ENCODE measurements around the gene NDEL1. TPM values are rescaled to one million over a fixed set of nuclear protein-coding genes. Genes with fewer than 3 reads are reported as not detected.

The NDEL1 gene
- total RNA-seq, 1 donor from 2014 or later, result 74.1 TPM

- ATAC-seq (no peak), DNase-seq (no peak)
- Histone ChIP-seq H3K27ac (no peak overlapping the region), H3K27me3 (ENCODE audit: low read depth) (no peaks in the 10 kb centered on the region), H3K9me3 (no peaks in the 10 kb centered on the region), H3K36me3 (peaks cover 100% of the 10 kb centered on the region), H3K4me1 (peaks cover under 1% of the 10 kb centered on the region), H3K4me3 (no peak overlapping the region)
- no peak for TF ChIP-seq CTCF (IDR thresholded peaks at IDR 0.05)
- intact Hi-C loops (cut with DNase I), result no loop called here
Measured at GRCh38 chr17:8459107-8459506, 23.4 kb downstream of the NDEL1 start.

- no peaks in the 10 kb centered on the region for H3K27me3 ChIP-seq (ENCODE audit: low read depth)
- ATAC-seq (no peak), DNase-seq (no peak)
- no peak for TF ChIP-seq CTCF (IDR thresholded peaks at IDR 0.05)
- H3K4me1 ChIP-seq, result peaks cover 8% of the 10 kb centered on the region
- H3K4me3 ChIP-seq, result no peak overlapping the region
- no peaks in the 10 kb centered on the region for H3K9me3 ChIP-seq
- intact Hi-C loops (cut with DNase I), result no loop called here
- peaks cover 100% of the 10 kb centered on the region for H3K36me3 ChIP-seq
- no peak overlapping the region for H3K27ac ChIP-seq
Measured at GRCh38 chr17:8459831-8460230, 24.1 kb downstream of the NDEL1 start.

GRCh38 chr17:8462564-8462963 lies 26.9 kb downstream of the NDEL1 start:
- peaks cover 13% of the 10 kb centered on the region for H3K4me1 ChIP-seq
- no peak for DNase-seq
- intact Hi-C loops (cut with DNase I), result no loop called here
- no peaks in the 10 kb centered on the region for H3K9me3 ChIP-seq
- H3K4me3 ChIP-seq, result no peak overlapping the region
- H3K27me3 ChIP-seq (ENCODE audit: low read depth), result no peaks in the 10 kb centered on the region
- H3K27ac ChIP-seq, result no peak overlapping the region
- peaks cover 98% of the 10 kb centered on the region for H3K36me3 ChIP-seq
- TF ChIP-seq CTCF (IDR thresholded peaks at IDR 0.05), result no peak
- no peak for ATAC-seq

- ATAC-seq (peak in 1 of 2 donors; percentile 18), DNase-seq (no peak)
- H3K9me3 ChIP-seq, result no peaks in the 10 kb centered on the region
- peaks cover 13% of the 10 kb centered on the region for H3K4me1 ChIP-seq
- H3K27me3 ChIP-seq (ENCODE audit: low read depth), result no peaks in the 10 kb centered on the region
- H3K27ac ChIP-seq, result no peak overlapping the region
- no peak overlapping the region for H3K4me3 ChIP-seq
- intact Hi-C loops (cut with DNase I), result no loop called here
- peaks cover 98% of the 10 kb centered on the region for H3K36me3 ChIP-seq
- no peak for TF ChIP-seq CTCF (IDR thresholded peaks at IDR 0.05)
Measured at GRCh38 chr17:8463099-8463498, 27.4 kb downstream of the NDEL1 start.

GRCh38 chr17:8464941-8465340 lies 29.3 kb downstream of the NDEL1 start:
- no peak overlapping the region for H3K27ac ChIP-seq
- H3K9me3 ChIP-seq, result no peaks in the 10 kb centered on the region
- intact Hi-C loops (cut with DNase I), result no loop called here
- no peak for TF ChIP-seq CTCF (IDR thresholded peaks at IDR 0.05)
- no peak overlapping the region for H3K4me3 ChIP-seq
- peaks cover 15% of the 10 kb centered on the region for H3K4me1 ChIP-seq
- ATAC-seq (no peak), DNase-seq (no peak)
- peaks cover 95% of the 10 kb centered on the region for H3K36me3 ChIP-seq
- no peaks in the 10 kb centered on the region for H3K27me3 ChIP-seq (ENCODE audit: low read depth)

GRCh38 chr17:8465356-8465755 lies 29.7 kb downstream of the NDEL1 start:
- no peak overlapping the region for H3K27ac ChIP-seq
- H3K4me3 ChIP-seq, result no peak overlapping the region
- no peaks in the 10 kb centered on the region for H3K9me3 ChIP-seq
- intact Hi-C loops (cut with DNase I), result no loop called here
- ATAC-seq (no peak), DNase-seq (no peak)
- H3K36me3 ChIP-seq, result peaks cover 92% of the 10 kb centered on the region
- H3K27me3 ChIP-seq (ENCODE audit: low read depth), result no peaks in the 10 kb centered on the region
- TF ChIP-seq CTCF (IDR thresholded peaks at IDR 0.05), result no peak
- peaks cover 19% of the 10 kb centered on the region for H3K4me1 ChIP-seq

Data from lower lobe of right lung (tissue), 2 donors.